Breast epithelium (tissue), 3 donors: ENCODE results near the gene NGF.

Experiments
- POLR2AphosphoS5 ChIP-seq, 3 donors: sonication (generic); formaldehyde crosslinking; IDR thresholded peaks; one replicate each; pipeline ENCODE4 v1.6.1; 2017; ENCODE audit warnings: antibody characterized with exemption in 3 of 3
- TF ChIP-seq, protein P1 (sequence below), 3 donors: fragments of 450-650 bp; IDR thresholded peaks; one replicate each; pipeline ENCODE4 v1.5.1; 2016 to 2017; ENCODE audit warnings: antibody characterized with exemption in 3 of 3, mild to moderate bottlenecking in 3 of 3, moderate library complexity in 3 of 3

DNA sequence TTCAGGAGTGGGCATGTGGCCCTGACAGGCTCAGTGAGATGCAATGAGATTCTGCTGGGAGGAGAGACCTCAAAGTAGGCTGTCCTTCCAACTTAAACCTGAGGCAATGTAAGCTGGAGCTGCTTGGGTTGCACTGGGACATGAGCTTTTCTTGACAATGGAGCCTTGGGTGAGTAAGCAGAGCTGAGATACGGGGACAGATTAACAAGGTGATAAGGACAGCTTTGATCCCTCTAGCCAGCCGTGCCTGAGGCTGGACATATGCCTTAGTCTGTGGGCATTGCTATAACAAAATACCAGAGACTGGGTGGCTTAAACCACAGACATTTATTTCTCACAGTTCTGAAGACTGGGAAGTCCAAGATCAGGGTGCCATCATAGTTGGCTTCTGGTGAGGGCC, 18.3 kb upstream of the NGF start:
- no peak for TF ChIP-seq POLR2AphosphoS5 (IDR thresholded peaks at IDR 0.05)
- TF ChIP-seq, protein P1, sequence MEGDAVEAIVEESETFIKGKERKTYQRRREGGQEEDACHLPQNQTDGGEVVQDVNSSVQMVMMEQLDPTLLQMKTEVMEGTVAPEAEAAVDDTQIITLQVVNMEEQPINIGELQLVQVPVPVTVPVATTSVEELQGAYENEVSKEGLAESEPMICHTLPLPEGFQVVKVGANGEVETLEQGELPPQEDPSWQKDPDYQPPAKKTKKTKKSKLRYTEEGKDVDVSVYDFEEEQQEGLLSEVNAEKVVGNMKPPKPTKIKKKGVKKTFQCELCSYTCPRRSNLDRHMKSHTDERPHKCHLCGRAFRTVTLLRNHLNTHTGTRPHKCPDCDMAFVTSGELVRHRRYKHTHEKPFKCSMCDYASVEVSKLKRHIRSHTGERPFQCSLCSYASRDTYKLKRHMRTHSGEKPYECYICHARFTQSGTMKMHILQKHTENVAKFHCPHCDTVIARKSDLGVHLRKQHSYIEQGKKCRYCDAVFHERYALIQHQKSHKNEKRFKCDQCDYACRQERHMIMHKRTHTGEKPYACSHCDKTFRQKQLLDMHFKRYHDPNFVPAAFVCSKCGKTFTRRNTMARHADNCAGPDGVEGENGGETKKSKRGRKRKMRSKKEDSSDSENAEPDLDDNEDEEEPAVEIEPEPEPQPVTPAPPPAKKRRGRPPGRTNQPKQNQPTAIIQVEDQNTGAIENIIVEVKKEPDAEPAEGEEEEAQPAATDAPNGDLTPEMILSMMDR (IDR thresholded peaks at IDR 0.05): no peak
